HG03045 (cell line): Measurements from ENCODE around the gene LAMP5.

ENCODE experiments used
- ATAC-seq: cut with Tn5 transposase; IDR thresholded peaks from one replicate; pipeline ENCODE4 v1.9.1; 2021; ENCODE audit warnings: mild to moderate bottlenecking, moderate library complexity; ENCODE audit not compliant: unreplicated experiment

LAMP5 gene

GRCh38 chr20:9578594-9578993 is 64.2 kb downstream of the LAMP5 start:
- ATAC-seq = no peak
